HG03175 (cell line): ENCODE results near the gene CDKL2.
"Not testable (repeated sequence)": the region's sequence is repeated elsewhere in the genome, so short reads cannot be mapped to it uniquely, and the experiment has no call there.

Experiments
- ATAC-seq: cut with Tn5 transposase; IDR thresholded peaks from one replicate; pipeline ENCODE4 v1.9.1; 2021; ENCODE audit warnings: mild to moderate bottlenecking, moderate library complexity; ENCODE audit not compliant: unreplicated experiment

Gene CDKL2

DNA sequence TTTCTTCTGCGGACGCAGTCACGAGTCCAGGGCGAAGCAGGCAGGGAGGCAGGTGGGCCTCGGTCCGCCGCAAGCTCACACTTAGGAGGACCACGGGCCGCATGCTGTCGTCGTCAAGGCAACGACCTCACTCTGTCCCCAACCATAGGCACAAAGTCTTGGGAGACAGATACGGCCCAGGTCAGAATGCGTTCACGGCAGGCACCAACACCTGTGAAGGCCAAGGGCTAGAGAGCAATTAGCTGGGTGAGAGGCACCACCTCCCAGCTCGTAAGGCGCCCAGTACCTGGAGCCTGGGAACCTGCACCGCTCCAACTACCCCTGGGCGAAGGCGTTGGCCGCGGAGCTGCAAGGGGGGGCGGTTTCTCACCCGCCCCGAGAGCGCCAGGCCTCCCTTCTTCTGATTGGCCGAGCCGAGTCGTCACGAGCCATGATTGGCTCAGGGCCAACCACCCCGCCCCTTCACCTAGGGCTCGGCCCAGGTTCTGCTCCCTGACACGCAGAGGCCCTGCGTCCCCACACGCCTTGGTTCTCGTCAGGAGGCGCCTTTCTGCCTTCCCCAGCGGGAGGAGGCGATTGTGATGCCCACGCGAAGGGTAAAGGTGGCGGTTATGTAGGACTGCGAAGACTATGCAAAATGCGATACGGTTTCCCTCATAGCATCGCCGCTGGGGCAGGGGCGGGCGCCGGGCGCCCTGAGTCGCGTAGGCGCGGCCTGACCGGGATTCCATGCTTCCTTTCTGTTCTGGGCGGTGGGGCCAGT is at the start of gene CDKL2:
TSS of gene CDKL2 (minus strand) at position 355 of the 763 bp plus-strand sequence. CDS start 4,540 bp downstream, outside the sequence.
- ATAC-seq: peak; percentile 98

DNA sequence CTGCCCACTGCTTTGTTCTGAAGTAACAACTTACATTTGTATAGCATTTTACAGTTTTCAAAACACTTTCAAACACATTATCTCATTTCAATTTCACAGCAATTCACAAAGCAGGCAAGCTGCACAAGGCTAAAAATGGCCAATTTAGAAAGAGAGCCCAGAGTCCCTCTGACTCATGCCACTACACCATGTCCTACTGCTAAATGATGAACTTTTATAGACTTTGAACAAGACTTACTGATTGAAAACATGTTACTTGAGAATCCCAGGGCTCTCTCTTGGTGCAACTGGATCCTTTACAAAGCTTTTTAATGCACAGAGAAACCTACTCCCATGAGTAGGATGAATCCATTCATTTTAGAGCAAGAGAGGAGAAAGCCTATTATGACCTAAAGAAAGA is 48.6 kb upstream of the CDKL2 start:
- ATAC-seq: no peak

DNA sequence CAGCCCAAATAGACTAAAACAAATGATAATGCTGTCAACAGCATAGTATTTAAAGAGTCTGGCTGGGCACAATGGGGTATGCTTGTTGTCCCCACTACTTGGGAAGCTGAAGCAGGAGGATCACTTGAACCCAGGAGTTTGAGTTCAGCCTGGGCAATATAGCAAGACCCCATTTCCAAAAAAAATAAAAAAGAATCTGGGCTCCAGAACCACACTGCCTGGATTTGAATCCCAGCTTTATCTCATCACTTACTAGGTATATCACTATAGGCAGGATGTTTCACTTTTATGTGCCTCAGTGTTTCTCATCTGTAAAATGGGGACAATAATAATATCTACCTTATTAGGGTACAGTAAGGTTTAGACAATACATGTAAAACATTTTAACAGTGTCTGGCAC is 48.1 kb upstream of the CDKL2 start:
- ATAC-seq: no peak

DNA sequence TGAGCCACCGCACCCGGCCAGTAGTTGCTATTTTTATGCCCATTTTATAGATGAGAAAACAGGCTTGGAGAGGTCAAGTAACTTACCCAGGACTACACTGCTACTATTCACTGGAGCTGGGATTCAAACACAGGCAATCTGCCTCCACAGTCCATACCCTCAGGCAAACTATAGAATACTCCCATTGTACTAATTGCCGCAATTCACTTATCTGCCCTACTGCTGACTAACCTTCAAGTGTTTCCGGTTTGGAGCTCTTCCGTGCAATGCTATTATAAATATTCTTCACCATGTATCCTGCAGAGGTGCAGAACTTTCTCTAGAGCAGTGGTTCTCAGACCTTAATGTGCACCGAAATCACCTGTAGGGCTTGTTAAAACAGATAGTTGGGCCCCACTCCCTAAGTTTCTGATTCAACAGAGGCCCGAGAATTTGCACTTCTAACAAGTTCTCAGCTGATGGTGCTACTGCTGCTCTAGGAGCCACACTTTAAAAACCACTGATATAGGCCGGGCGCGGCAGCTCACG is 44.7 kb upstream of the CDKL2 start:
- no peak for ATAC-seq

DNA sequence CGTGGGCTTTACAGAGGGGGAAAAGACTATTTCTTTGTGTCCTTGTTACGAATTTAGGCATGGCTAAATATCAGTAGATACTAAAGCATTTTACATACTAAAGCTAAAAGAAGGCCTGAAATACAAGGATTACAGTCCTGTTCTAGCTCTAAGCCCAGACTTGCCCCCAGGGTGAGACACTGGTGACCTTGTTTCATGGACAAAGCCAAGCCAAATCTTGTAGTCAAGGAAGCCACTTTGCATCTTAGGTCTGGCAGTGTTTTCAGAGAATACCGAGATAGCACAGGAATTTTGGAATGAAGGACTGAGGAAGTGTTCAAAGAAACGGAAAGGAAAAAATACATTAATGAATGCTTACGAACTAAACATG is 43.6 kb upstream of the CDKL2 start:
- ATAC-seq: no peak

DNA sequence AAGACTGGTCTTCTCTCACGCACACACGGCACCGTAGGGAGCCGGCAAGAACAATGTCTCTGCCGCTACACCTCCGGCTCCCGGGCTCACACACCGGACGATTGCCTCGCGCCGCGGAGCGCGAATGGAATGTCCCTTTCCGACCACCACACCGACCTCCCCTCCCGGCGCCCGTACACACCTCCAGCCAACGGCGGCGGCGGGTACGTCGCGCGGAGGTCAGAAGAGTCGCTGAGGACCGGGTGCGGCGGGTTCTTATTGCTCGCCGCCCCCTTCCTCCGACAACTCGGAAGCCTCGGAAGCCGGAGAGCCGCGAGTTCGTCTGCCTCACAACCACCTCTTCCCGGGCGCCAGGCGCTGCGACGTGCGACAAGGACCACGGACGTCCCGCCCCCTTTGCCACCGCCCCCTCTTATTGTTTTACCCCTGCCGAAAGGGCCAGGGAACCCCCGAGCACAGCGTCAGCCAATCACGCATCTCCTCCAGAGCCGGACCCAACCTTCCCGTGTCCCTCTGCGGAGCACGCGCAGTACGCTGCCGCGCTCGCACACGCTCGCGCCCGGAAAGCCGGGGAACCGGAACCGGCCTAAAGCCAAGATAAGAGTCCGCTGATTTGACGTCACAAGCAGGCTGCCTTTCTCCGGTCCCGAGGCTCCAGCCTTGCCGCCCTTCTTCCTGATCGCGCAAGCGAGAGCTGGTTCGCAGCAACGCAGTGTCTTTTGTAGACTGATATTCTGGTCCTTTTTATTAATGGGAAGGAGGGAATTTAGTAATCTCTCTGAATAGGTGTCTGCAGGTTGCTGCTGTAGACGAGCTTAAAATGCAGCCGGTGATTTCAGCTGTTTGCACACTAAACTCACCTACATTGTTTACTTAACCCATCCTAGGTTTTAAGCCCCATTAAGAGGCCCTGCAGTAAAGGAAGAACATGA is 43.0 kb upstream of the CDKL2 start, which contains the start of gene G3BP2:
TSS of gene G3BP2 (minus strand) at position 385 of the 932 bp plus-strand sequence. CDS start 11,386 bp downstream, outside the sequence.
- ATAC-seq: peak; percentile 96

DNA sequence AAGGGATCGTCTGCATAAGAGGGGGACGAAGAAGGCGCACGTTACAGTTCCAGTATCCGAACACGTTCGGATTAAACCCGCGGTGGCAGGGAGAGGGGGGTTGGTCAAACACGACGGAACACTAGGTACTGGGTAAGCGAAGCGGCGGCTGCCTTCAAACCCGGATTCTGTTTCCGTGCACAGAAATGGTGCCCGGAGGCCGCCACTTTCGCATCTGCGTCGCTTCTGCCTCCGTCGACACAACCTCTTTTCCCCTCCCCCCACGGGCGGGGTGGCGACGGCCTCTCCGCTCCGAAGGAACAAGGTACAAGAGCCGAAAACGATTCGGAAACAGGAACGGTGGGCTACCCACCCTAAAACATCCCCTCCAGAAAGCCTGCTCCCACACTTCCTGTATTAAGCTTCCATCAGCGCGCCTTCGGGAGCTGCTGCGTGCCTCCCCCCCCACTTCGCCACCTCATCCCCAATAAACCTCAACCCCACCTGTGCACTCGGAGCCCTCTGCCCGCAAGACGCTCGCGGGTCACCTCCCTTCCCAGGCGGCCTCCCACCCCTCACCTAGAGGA is 42.2 kb upstream of the CDKL2 start:
- peak; percentile 33 for ATAC-seq

DNA sequence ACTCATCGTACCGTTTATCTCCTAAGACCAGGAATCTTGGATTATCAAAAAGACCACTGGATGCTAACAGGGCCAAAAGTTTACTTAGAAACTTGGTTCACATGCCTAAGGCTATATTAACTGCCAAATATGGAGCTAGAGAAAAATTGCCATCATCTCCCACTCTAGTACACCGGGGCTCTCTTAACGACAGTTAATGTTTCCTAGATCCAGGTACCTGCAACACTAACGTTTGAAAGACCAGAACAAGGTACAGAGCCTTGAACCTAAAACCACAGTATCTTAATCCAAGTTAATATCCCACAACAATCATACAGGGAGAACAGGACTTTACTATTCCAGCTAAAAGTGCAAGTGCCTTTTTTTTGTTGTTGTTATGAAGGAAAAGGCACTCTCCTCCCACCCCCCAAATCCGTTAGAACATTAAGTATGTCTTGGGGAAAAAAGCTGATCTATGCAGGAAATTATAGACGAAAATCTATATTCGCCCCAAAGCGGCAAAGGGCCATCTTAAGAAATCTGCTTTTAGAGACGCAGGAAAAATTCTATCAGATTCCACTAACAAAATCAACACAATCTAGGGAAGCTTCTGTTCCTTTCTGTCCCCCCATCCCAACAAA is 41.6 kb upstream of the CDKL2 start:
- ATAC-seq: no peak

DNA sequence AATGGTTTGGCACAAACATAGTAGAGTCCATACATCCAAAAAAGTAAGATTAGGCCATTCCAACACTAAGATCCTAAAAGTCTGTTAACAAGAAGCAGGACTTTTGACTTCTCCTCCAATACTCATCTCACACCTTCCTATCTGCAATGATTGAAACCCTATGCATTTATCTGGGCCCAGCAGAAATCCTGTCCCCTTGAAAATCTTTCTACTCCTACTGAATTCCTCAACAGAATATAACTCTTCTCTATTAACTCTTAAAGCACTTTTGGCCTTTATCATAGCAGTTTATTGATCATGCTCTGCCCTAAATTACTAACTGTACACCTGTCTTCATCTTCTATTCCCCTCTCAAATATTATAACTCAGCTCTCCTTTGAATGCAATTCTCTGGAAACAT is 38.3 kb upstream of the CDKL2 start:
- no peak for ATAC-seq

DNA sequence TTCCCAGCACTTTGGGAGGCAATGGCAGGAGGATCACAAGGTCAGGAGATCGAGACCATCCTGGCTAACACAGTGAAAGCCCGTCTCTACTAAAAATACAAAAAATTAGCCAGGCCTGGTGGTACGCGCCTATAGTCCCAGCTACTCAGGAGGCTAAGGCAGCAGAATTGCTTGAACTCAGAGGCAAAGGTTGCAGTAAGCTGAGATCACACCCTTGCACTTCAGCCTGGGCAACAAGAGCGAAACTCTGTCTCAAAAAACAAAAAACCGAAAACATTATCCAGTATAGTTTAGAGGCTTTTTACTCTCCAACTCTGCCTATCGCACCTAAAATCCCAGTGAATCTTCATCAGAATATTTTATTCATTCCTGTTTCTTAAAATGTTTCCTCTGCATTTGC is 37.3 kb upstream of the CDKL2 start:
- not testable (repeated sequence) for ATAC-seq

DNA sequence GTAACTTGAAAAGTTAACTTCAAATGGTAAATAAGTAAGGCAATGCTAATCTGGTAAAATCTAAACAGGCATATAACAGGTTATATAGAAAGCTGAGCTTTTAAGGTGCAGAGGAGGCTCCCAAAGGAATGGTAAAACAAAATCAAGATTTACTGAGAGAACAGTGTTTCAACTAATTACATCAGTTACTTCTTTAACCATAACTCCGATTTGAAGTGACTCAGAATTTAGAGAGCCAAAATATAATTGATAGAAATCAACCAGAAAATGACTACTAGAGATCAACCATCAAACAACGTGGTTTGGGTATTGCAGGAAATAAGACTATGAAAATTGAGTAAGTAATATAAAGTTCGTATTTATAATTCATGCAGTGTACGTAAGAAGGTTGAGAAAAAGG is 36.0 kb upstream of the CDKL2 start:
- no peak for ATAC-seq

DNA sequence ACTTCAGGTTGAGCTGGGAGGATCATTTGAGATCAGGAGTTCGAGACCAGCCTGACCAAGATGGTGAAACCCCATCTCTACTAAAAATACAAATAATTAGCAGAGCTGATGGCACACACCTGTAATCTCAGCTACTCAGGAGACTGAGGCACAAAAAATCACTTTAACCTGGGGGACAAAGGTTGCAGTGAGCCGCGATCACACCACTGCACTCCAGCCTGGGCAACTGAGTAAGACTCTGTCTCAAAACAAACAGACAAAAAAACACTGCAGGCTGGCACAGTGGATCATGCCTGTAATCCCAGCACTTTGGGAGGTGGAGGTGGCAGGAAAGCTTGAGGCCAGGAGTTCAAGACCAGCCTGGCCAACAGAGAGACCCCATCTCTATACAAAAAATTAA is 34.3 kb upstream of the CDKL2 start:
- not testable (repeated sequence) for ATAC-seq

DNA sequence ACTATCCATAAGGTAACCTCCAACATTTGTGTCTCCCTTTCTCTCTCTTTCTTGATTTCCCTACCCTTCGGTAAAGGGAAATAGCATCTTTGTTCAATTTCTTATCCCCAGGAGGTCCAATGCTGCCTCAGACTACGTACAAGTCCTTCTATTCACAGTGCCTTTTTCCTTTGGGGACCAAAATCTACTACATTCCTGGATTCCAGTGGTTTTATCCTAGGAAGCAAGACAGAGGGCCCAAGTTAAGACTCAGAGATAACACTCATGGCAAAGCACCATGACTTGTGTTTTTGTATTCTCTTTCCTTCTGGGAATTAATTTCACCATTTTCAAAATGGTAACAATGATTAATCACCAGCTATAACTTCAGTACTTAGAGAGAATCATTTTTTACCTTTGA is 32.3 kb upstream of the CDKL2 start:
- no peak for ATAC-seq

DNA sequence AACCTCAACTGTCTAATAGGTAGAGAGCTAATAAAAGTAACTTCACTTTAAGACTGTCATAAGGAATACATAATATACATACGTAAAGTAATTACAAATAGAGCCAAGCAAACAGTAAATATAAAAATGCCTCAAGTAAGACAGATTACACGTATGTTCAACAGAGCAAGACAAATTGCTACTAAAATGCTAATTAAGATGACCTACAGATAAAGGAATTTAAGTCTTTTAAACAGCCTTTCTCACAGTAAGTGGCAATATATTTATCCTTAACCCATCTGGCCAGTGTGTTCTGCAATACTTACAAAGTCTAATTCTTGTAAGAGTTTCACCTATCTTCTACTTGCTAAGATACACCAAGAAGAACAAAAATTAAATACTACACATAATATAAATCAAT is 30.2 kb upstream of the CDKL2 start:
- ATAC-seq: no peak

DNA sequence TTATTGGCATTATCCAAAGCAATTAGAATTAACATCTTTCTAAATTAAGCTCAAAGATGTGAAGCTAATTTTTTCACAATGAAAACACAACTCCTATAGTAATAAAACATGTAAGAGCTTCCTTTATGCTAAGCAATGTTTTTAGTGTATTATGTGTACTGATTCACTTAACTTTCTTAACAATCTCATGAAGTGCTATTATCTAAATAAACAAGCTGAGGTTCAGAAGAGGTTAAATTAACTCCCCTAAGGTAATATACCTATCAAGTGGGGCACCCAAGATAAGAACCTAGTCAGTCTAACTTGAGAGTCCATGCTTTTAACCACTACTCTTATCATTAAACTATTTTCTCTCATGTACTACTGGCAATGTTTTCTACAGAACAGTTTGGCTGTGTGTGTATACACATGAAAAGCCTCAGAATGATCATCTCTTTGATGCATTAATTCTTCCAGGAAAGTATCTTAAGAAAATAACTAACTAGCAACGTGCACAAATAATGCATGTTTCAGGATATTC is 29.2 kb upstream of the CDKL2 start:
- ATAC-seq: no peak

DNA sequence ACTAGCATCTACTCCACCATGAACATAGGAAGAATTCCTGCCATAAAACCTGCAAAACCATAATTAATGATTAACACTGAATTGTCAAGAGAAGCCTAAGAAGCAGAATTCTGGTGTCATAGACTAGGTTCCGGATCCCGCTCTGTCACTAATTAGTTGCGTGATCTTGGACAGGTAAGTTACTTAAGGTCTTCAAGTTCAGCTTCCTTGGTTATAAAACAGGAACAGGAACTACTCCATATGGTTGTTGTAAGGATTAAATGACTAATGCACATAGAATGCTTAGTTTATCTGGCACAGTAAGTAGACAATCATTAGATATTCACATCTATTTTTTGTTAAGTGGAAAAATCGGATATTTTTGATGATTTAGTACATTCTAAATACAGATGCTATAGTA is 28.5 kb upstream of the CDKL2 start:
- ATAC-seq: no peak

DNA sequence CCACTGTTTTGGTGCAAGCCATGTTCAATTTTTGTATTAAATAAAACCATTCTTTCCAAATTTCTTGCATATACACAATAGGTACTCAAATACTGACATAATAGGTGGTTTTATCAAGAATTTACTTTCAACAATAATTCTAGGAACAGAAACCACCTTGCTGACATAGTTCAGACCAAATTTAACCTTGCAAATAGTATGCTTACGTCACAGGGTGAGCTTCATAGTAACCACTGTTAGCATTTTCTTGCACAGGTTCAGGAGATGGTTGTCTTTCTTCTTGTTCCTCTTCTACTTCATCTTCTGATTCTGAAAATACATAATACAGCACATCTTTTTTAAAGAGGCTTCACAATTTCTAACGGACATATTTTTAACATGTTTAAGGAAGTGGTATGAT is 25.2 kb upstream of the CDKL2 start:
- ATAC-seq: no peak

DNA sequence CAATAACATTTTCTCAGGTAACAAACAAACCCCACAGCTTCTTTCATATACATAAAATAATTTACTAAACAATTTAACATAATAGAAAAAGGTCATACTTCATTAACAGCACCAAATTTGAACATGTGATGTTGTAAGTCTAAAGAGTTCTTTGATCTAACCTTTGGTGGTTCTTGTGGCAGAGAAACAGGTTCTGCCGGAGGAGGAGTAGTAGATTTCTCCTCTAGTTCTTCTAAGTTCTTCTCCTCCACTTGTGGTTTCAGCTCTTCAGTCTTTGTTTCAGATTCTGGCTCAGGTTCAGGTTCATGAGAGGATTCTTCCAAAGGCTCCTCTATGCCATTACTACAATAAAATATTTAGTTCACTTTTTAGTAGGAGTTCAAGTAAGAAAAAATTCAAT is 24.6 kb upstream of the CDKL2 start:
- ATAC-seq: no peak

DNA sequence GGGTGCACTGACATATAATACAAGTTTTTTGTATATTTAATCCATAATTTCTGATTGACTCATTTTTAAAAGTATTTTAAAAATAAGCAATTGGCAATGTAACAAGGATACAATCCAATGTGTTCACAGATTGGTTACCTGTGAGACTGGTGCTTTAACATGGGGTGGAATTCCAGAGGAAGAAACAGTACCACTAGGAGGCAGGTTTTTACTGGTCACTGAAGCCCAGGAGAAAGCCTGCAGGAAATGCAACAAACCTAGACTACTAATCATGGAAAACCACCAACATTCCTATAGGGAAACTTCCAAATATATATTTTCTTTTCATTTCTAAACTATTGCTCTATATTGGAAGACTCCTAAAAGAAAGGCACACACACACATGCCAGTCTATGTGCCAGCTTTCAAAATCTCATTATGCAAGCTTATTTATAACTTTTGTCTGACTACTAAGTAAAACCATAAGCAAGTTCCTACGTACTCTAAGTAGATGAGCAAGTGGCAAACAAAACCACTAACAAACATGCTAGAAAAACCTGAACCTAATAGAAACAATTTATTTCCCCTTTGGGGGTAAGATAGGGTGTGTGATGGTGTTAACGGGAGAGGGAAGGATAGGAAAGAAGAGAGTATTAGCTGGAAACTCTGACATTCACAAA is 23.6 kb upstream of the CDKL2 start:
- ATAC-seq: no peak

DNA sequence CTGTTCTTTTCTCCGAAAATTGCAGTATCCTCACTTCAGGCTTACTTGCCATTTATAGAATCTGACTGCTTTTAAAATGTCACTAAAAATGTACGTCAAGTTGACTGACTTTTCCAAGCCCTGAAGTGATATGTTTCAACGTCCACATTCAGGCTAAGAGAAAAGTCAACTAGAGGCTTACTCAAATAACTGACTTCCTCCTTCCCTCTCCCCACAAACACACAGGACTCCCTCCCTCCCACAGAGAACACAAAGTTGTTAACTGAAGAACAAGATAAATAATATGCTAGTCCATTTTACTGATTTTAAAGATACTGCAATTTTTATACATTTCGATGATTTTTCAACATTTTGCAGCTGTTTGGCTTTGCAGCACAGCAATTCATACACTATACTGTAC is 13.8 kb upstream of the CDKL2 start:
- no peak for ATAC-seq
